GM12892 (cell line): Measurements from ENCODE around the gene CD58.

ENCODE experiments used
- POLR2A ChIP-seq: IDR thresholded peaks from 2 replicates; pipeline ENCODE4 v1.6.1; 2011; ENCODE audit warnings: low read depth, low read length, control low read depth
- TAF1 ChIP-seq: IDR thresholded peaks from 2 replicates; pipeline ENCODE4 v1.6.1; 2011; ENCODE audit warnings: low read depth, mild to moderate bottlenecking, control low read depth, low read length, borderline replicate concordance

- TF ChIP-seq TAF1 = no peak
- TF ChIP-seq POLR2A = no peak
Measured at GRCh38 chr1:116496898-116497297, 73.9 kb downstream of the CD58 start.
